Heart left ventricle (tissue), 16 donors: ENCODE results near the gene TRAPPC12. TPM values are rescaled to one million over a fixed set of nuclear protein-coding genes. Genes with fewer than 3 reads are reported as not detected.
"Not testable (repeated sequence)": the region's sequence is repeated elsewhere in the genome, so short reads cannot be mapped to it uniquely, and the experiment has no call there.

Experiments used
- ATAC-seq, 4 donors: fragments of 200-7000 bp; cut with Tn5 transposase; one replicate each; pipeline ENCODE4 v1.9.1; 2020 to 2022; ENCODE audit warnings: moderate library complexity in 4 of 4, mild to moderate bottlenecking in 3 of 4, moderate number of reproducible peaks in 1 of 4
- DNase-seq, 5 donors: peaks; one replicate each; pipeline ENCODE4 v3.0.0-alpha.2; 2020
- H3K27ac ChIP-seq, 12 donors: fragments of 200-600 bp; sonication (generic) in 4 of 12; one replicate each; pipeline versions ENCODE4 v1.5.0 to v1.8.0; 2016 to 2022; ENCODE audit warnings: mild to moderate bottlenecking in 2 of 12
- H3K27me3 ChIP-seq, 9 donors: fragments of 200-600 bp; sonication (generic) in 2 of 9; one replicate each; pipeline versions ENCODE4 v1.5.1 to v1.8.0; 2016 to 2022; ENCODE audit warnings: mild to moderate bottlenecking in 3 of 9
- H3K36me3 ChIP-seq, 9 donors: fragments of 200-600 bp; sonication (generic) in 2 of 9; one replicate each; pipeline versions ENCODE4 v1.5.0 to v1.8.0; 2018 to 2022; ENCODE audit warnings: mild to moderate bottlenecking in 2 of 9
- H3K4me1 ChIP-seq, 12 donors: fragments of 200-600 bp; sonication (generic) in 4 of 12; one replicate each; pipeline versions ENCODE4 v1.5.0 to v1.8.0; 2016 to 2022; ENCODE audit warnings: mild to moderate bottlenecking in 3 of 12
- H3K4me3 ChIP-seq, 12 donors: fragments of 200-600 bp; sonication (generic) in 4 of 12; one replicate each; pipeline versions ENCODE4 v1.5.0 to v1.8.0; 2017 to 2022; ENCODE audit warnings: mild to moderate bottlenecking in 9 of 12, moderate library complexity in 4 of 12
- H3K9me3 ChIP-seq, 12 donors: fragments of 200-600 bp; sonication (generic) in 4 of 12; one replicate each; pipeline versions ENCODE4 v1.5.0 to v1.8.0; 2016 to 2022; ENCODE audit warnings: mild to moderate bottlenecking in 1 of 12
- POLR2A ChIP-seq, 2 donors: fragments of 450-650 bp; IDR thresholded peaks; one replicate each; pipeline ENCODE4 v1.6.1; 2017; ENCODE audit warnings: antibody characterized with exemption in 2 of 2, mild to moderate bottlenecking in 2 of 2, moderate library complexity in 2 of 2
- WGBS, 4 donors: extraction: QIAGEN DNeasy Blood & Tissue Kit in 2 of 4; methylation state at CpG; one replicate each; pipeline versions ENCODE4 v1.1.5 to v1.1.7; 2013 to 2018; 5-methylcytosine and 5-hydroxymethylcytosine counted together
- intact Hi-C, 10 donors: fragments of 100-400 bp; cut with DNase I; formaldehyde crosslinking; loops; one replicate each; pipeline versions ENCODE4 v1.11.1 to v1.14.2; 2022
- polyA plus RNA-seq, 2 donors: library from polyadenylated mRNA; stranded (reverse); fragments of 200-250 nt; gene quantifications; one replicate each; pipeline ENCODE4 v1.2.3, GENCODE V29; 2013
- total RNA-seq, 9 donors: library from RNA; depleted of rRNA in 2 of 9; stranded (reverse); fragments of >200 nt in 2 of 9; fragmentation: NEBNext Ultra II Directional in 3 of 9; extraction: Animal tissue kit (Norgen Biotek cat#: 25700) in 3 of 9; gene quantifications; one replicate each; pipeline versions ENCODE4 v1.1.0 to v1.2.4, GENCODE V29; 2016 to 2023
- TF ChIP-seq, protein P1 (sequence below), 12 donors: fragments of 200-600 bp; sonication (generic) in 4 of 12; IDR thresholded peaks; one replicate each; pipeline versions ENCODE4 v1.5.0 to v1.8.0; 2018 to 2022; ENCODE audit warnings: antibody characterized with exemption in 12 of 12, mild to moderate bottlenecking in 5 of 12
- donor health status: ischemic (EF 13 %, LVEDD 7.1; RV severe dilation, severe dysfunction).
- donor health status: healthy with polysubstance abuse.
- donor health status: DM: no; HTN: yes; CAD: no.
- donor health status: DM: no; HTN: no; CAD: no.
- donor health status: ischemic (EF 25% LVEDD 6.9; RV normal size, moderate dysfunction).
- donor health status: ischemic (EF 25% LVEDD 5.7; RV mildly dilated, moderate dysfunction).
- donor health status: healthy.
- donor health status: DM: yes; HTN: yes; CAD: no.
- donor health status: ischemic (EF 35%, LVEDD 5.7; RV mildly dilated, moderate dysfunction).
- donor health status: nonischemic (EF 11% LVEDD 7.7; RV severe dilation, severe dysfunction).
- donor health status: DM: yes; HTN: yes; CAD: no.
- donor health status: PGD.
- donor health status: ischemic (EF 29% LVEDD 5.4; RV normal size, mild dysfunction).
- donor health status: nonischemic (EF 23%, LVEDD 6.1; RV moderate dilation, normal function).

TRAPPC12 gene
- total and polyA plus RNA-seq, 11 donors = 70.3 to 142 (median 88.2) TPM

DNA sequence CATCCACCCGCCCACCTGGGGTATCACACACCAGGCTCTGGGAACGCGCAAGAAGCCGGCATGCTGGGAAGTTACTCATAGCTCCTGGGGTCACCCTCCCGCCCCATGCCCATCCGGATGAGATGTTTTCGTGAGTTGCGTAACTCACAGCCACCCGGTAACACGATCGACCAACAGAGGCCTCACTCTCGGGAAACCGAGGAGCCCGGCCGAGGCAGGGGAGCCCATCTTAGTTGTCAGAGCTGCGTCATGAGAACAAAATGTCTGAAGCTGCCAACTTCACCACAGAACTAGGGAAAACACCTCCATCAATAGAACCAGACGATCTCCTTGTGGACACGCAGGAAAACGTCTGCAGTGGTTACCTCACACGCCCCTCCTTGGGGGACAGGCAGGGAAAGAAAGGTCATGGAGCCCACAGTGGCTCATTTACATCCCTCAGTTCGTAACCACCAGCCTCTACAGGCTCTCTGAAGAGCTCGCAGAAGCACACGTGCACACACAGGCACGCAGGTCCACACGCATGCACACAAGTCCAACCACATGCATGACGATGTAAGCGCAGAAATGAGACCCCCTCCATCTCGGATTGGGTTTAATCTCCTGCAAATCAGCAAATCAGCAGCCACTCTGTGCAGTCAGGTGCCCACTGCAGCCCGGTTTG, 113.6 kb downstream of the TRAPPC12 start:
- Histone ChIP-seq H3K4me1 (peaks cover 0 to 4% (median 0%) of the 10 kb centered on the region in 12 donors), H3K4me3 (no peak overlapping the region), H3K27ac (peak overlapping the region in 1 of 12 donors; percentile 0), H3K9me3 (no peaks in the 10 kb centered on the region), H3K36me3 (peaks cover 0 to 33% (median 30%) of the 10 kb centered on the region in 9 donors), H3K27me3 (no peaks in the 10 kb centered on the region)
- intact Hi-C loops = no loop called here
- DNase-seq = no peak
- 77 to 81% (median 79%) methylated on average over 29 of the region's 29 CpGs for WGBS, 4 donors
- TF ChIP-seq POLR2A (IDR thresholded peaks at IDR 0.05) = no peak
- TF ChIP-seq, protein P1, sequence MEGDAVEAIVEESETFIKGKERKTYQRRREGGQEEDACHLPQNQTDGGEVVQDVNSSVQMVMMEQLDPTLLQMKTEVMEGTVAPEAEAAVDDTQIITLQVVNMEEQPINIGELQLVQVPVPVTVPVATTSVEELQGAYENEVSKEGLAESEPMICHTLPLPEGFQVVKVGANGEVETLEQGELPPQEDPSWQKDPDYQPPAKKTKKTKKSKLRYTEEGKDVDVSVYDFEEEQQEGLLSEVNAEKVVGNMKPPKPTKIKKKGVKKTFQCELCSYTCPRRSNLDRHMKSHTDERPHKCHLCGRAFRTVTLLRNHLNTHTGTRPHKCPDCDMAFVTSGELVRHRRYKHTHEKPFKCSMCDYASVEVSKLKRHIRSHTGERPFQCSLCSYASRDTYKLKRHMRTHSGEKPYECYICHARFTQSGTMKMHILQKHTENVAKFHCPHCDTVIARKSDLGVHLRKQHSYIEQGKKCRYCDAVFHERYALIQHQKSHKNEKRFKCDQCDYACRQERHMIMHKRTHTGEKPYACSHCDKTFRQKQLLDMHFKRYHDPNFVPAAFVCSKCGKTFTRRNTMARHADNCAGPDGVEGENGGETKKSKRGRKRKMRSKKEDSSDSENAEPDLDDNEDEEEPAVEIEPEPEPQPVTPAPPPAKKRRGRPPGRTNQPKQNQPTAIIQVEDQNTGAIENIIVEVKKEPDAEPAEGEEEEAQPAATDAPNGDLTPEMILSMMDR (IDR thresholded peaks at IDR 0.05) = no peak
- peak in 2 of 4 donors; percentile 21 to 28 for ATAC-seq

DNA sequence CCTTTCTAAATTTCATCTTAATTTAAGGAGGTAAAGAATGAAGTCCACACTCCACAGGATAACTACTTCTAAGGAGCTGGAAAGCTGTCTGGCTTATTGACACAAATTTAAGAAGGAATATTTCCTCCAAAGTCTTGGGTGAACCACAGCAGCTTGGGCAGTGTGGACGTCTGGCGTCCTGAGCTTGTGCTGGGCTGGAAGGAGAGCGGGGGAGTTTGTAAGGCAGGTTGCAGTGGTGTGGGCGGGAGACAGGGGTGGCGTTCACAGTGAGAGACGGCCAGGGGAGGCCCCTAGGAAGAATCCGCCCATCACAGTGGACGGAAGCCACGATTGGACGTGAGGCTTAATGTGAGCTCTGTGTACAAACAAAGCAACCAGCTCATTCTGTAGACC, 114.1 kb downstream of the TRAPPC12 start:
- WGBS, 4 donors = 33 to 40% (median 37%) methylated on average over 10 of the region's 10 CpGs
- H3K27me3 ChIP-seq = no peaks in the 10 kb centered on the region
- H3K27ac ChIP-seq = peak overlapping the region in 1 of 12 donors; percentile 0
- DNase-seq (peak in 1 of 5 donors; percentile 56), ATAC-seq (peak; percentile 53 to 78 (median 66))
- H3K9me3 ChIP-seq = no peaks in the 10 kb centered on the region
- peaks cover 0 to 38% (median 36%) of the 10 kb centered on the region in 9 donors for H3K36me3 ChIP-seq
- H3K4me1 ChIP-seq = peaks cover 0 to 4% (median 0%) of the 10 kb centered on the region in 12 donors
- TF ChIP-seq, protein P1 (IDR thresholded peaks at IDR 0.05) = no peak
- no peak for TF ChIP-seq POLR2A (IDR thresholded peaks at IDR 0.05)
- intact Hi-C loops = no loop called here
- peak overlapping the region in 6 of 12 donors; percentile 9 to 34 (median 18) for H3K4me3 ChIP-seq

DNA sequence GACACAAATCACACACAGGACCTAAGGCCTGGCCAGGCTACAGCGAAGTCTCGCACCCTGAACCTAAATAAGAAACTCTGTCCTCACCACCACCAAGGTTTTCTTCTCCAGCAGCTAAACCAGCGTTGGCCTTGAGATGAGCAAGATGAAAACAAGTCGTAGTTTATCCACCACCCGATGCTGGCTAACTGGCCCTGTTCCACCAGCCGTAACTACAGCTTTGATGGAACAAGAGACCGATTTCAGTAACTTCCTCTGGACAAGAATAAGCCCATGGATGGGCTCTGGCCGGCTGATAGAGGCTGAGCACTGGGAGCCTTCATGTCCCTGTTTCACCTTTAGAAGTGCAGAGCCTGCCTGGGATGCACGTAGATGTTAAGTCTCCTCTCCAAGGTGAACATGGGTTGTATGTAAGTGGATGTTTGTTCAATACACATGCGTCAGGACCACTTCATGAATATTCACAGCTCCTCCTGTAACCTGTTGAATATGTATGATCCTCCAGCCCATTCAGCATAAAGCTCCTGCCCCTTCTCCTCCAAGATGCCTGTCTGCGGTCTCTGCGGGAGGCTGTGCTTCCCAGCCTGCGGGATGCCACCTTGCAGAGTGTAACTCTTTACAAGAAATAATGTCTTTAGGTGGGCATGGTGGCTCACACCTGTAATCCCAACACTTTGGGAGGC, 115.6 kb downstream of the TRAPPC12 start:
- Histone ChIP-seq H3K27ac (no peak overlapping the region), H3K4me3 (no peak overlapping the region), H3K4me1 (peaks cover 0 to 4% (median 0%) of the 10 kb centered on the region in 12 donors), H3K27me3 (no peaks in the 10 kb centered on the region), H3K9me3 (no peaks in the 10 kb centered on the region), H3K36me3 (peaks cover 0 to 53% (median 51%) of the 10 kb centered on the region in 9 donors)
- 92 to 97% (median 95%) methylated on average over 13 of the region's 13 CpGs for WGBS, 4 donors
- ATAC-seq (no peak), DNase-seq (no peak)
- TF ChIP-seq, protein P1 (IDR thresholded peaks at IDR 0.05) = no peak
- TF ChIP-seq POLR2A (IDR thresholded peaks at IDR 0.05) = no peak
- intact Hi-C loops = no loop called here

- H3K9me3 ChIP-seq, ATAC-seq, H3K27me3 ChIP-seq, H3K4me3 ChIP-seq, DNase-seq, intact Hi-C loops, H3K4me1 ChIP-seq, H3K27ac ChIP-seq: not testable (repeated sequence)
- peaks cover 0 to 69% (median 61%) of the 10 kb centered on the region in 9 donors for H3K36me3 ChIP-seq
- 96% methylated on average over 15 of the region's 15 CpGs for WGBS, 4 donors
Measured at GRCh38 chr2:3496708-3497080, 117.2 kb downstream of the TRAPPC12 start.
